DND-41 (cell line): ENCODE measurements around the gene UAP1L1.

Experiments used
- CTCF ChIP-seq: IDR thresholded peaks from 2 replicates; pipeline ENCODE4 v1.5.1; 2012; ENCODE audit warnings: borderline replicate concordance, low read length, moderate library complexity, mild to moderate bottlenecking; ENCODE audit not compliant: poor library complexity, severe bottlenecking; ENCODE audit errors: extremely low read depth
- EZH2 ChIP-seq: IDR thresholded peaks from 3 replicates; pipeline ENCODE4 v1.6.1; 2012; ENCODE audit warnings: borderline replicate concordance, low read depth, mild to moderate bottlenecking, moderate library complexity, low read length, inconsistent platforms; ENCODE audit not compliant: severe bottlenecking

GRCh38 chr9:137041124-137041523 is 36.2 kb upstream of the UAP1L1 start:
- no peak for TF ChIP-seq CTCF
- no peak for TF ChIP-seq EZH2
